HG03378 (cell line): Measurements from ENCODE around the gene P3H3.
"Not testable (repeated sequence)": the region's sequence is repeated elsewhere in the genome, so short reads cannot be mapped to it uniquely, and the experiment has no call there.

Experiments used
- ATAC-seq: cut with Tn5 transposase; IDR thresholded peaks from one replicate; pipeline ENCODE4 v1.9.1; 2021; ENCODE audit warnings: mild to moderate bottlenecking, moderate library complexity; ENCODE audit not compliant: unreplicated experiment

P3H3 gene

DNA sequence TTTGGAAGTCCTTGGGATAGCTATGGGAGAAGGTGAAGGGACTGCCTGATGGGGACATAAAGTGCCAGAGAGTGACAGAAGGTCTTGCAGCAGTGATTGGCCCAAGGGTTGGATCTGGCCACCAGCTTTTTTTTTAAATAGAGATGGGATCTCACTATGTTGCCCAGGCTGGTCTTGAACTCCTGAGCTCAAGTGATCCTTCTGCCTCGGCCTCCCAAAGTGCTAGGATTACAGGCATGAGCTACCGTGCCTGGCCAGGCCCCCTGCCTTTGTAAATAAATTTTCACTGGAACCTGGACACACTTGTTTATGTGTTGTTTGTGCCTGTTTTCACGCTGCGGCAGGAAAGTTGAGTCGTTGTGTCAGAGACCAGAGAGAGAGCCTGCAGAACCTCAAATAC, 37.1 kb downstream of the P3H3 start:
- not testable (repeated sequence) for ATAC-seq

- ATAC-seq, result no peak
Observed at GRCh38 chr12:6866163-6866919, 38.1 kb downstream of the P3H3 start.

GRCh38 chr12:6866920-6867412, 38.8 kb downstream of the P3H3 start:
- ATAC-seq, result no peak

GRCh38 chr12:6867413-6868210, 39.4 kb downstream of the P3H3 start, which contains the start of gene TPI1:
Gene TPI1 (plus strand): TSS chr12:6867531. CDS start chr12:6867567, 36 bp downstream.
- ATAC-seq, result no peak

- no peak for ATAC-seq
Observed at GRCh38 chr12:6868211-6869048, 40.2 kb downstream of the P3H3 start.

GRCh38 chr12:6869049-6870021, 41.1 kb downstream of the P3H3 start:
- ATAC-seq, result no peak

DNA sequence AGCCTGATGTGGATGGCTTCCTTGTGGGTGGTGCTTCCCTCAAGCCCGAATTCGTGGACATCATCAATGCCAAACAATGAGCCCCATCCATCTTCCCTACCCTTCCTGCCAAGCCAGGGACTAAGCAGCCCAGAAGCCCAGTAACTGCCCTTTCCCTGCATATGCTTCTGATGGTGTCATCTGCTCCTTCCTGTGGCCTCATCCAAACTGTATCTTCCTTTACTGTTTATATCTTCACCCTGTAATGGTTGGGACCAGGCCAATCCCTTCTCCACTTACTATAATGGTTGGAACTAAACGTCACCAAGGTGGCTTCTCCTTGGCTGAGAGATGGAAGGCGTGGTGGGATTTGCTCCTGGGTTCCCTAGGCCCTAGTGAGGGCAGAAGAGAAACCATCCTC, 42.1 kb downstream of the P3H3 start:
- not testable (repeated sequence) for ATAC-seq

DNA sequence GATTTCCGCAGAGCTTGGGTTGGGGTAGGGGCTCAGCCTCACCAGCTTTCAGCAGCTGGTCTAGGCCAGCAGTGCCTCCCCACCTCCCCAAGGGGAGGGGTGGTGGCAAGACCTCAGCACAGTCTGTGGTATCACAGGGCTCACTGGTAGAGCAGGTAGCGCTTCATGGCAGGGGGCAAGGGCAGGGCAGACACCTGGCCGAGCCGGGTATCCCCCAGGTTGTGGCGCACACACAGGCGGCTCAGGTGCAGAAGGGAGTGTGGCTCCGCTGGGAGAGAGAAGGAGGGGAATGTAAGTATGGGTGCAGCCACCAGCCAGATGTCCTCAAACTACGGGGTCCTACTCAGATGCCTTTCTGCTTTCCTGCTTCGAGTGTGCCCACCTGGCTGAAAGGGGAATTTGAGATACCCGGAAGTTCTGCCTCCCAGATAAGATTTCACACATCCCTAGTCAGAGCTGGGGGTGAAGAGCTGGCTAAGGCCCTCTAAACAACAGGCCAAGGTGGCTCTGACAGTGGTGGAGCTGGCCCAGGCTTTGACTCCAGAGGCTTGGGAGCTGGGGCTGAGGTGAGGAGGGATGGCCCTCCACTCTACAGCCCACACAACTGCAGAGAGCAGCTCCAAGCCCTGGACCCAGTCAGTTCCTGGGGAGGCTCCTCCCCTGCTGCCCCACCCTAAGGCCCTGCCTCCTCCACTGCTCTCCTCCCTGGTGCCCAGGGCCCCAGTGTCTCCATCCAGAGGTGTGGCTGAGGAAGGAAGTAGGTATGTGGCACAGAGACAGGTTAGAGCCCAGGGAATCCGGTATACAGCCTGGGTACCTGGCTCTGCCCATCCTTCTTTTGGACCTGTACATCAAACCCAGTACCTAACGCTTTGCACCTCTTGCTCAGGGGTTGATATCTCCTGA, 43.1 kb downstream of the P3H3 start:
- no peak for ATAC-seq

- ATAC-seq, result no peak
Observed at GRCh38 chr12:6872073-6873048, 44.2 kb downstream of the P3H3 start.

- peak; percentile 53 for ATAC-seq
Observed at GRCh38 chr12:6873094-6874014, 45.1 kb downstream of the P3H3 start, which contains the start of gene SPSB2. Gene SPSB2 (minus strand): TSS chr12:6873303. CDS start chr12:6872901, 402 bp downstream.

GRCh38 chr12:6874015-6874368, 45.8 kb downstream of the P3H3 start:
- ATAC-seq, result not testable (repeated sequence)

GRCh38 chr12:6879824-6880223, 51.6 kb downstream of the P3H3 start:
- ATAC-seq, result not testable (repeated sequence)

DNA sequence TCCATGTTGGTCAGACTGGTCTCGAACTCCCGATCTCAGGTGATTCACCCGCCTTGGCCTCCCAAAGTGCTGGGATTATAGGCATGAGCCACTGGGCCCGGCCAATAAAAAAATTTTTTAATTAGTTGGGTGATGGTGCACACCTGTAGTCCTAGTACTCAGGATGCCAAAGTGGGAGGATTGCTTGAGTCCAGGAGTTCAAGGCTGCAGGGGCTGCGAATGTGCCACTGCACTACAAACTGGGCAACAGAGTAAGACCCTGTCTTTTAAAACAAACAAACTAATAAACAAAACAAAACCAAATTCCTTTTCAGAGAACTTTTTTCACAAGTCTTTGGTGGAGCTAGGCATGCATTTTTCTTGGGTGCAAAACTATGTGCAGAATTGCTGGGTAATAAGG, 55.0 kb downstream of the P3H3 start:
- ATAC-seq, result no peak

DNA sequence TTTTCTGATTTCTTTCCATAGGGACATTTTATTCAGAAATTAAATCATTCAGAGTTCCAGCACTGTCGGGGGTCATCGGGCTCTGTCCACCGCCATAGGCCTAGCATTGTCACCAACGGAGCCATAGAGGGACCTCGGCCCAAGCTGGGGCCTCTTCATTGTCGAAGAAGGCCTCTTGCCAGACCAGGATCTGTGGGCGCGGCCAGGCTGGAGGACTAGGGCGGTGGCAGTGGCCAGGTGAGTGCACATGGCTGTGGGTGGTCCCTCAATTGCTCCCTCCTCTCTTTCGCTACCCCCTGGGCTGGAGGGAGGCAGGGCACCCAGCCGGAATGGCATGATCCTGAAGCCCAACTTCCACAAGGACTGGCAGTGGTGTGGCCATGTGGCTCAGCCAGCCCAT, 55.5 kb downstream of the P3H3 start:
- ATAC-seq, result no peak

GRCh38 chr12:6884539-6884938, 56.3 kb downstream of the P3H3 start:
- no peak for ATAC-seq

DNA sequence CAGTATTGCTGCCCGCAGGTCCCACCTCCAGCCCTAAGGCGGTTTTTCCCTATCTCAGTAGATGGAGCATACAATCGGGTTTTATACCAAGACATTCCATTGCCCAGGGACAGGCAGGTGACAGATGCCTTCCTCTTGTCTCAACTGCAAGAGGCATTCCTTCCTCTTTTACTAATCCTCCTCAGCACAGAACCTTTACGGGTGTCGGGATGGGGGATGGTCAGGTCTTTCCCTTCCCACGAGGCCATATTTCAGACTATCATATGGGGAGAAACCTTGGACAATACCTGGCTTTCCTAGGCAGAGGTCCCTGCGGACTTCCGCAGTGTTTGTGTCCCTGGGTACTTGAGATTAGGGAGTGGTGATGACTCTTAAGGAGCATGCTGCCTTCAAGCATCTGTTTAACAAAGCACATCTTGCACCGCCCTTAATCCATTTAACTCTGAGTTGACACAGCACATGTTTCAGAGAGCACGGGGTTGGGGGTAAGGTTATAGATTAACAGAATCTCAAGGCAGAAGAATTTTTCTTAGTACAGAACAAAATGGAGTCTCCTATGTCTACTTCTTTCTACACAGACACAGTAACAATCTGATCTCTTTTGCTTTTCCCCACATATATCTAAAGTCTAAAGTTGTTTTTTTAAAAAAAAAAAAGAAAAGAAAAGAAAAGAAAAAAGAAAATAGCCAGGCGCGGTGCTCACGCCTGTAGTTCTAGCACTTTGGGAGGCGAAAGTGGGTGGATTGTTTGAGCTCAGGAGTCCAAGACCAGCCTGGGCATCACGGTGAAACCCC, 58.2 kb downstream of the P3H3 start:
- not testable (repeated sequence) for ATAC-seq
